GM18870 (cell line): Measurements from ENCODE around the gene SPDYE9.
"Not testable (repeated sequence)": the region's sequence is repeated elsewhere in the genome, so short reads cannot be mapped to it uniquely, and the experiment has no call there.

Experiments
- ATAC-seq: cut with Tn5 transposase; IDR thresholded peaks from one replicate; pipeline ENCODE4 v1.9.1; 2021; ENCODE audit warnings: moderate library complexity; ENCODE audit not compliant: unreplicated experiment

SPDYE9 gene

DNA sequence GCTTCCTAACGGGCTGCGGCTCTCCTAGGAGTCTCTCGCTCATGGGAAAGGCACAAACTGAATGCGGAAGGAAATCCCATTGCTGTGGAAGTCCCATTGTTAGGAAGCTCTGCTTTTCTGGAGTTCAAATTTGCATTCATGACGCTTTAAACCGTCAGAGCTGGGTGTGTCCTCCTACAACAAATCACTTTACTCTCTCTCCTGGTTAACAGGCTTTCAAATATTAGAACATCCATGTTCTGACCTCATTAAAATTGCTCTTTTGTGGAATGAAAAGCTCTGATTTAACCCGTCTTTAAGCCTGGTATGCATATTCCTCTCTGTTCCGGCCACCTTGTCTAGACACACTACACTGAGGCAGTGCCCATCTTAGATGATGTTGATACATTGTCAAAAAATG lies at the start of gene SPDYE9:
Gene SPDYE9 (minus strand): TSS at position 101 of the 400 bp plus-strand sequence. CDS start 1,800 bp downstream, outside the sequence.
- ATAC-seq = not testable (repeated sequence)

DNA sequence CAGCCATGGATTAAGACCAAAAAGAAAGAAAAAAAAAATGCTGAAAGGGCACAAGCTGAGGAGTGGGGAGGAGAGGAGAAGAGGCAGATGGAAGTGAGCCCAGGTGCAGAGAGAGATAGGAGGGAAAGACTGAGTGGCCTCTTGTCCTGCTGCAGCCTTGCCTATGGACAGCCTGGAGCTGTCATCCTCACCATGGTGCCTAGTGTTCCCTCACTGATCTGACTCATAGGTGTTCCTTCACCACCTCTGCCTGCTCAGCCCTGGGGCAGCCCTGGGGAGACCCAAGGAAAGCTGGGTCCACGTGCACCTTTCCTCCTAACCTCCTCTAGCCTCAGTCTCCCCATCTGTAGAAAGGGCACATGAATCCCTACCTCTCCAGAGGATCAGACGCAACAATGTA lies 49.0 kb upstream of the SPDYE9 start:
- ATAC-seq = not testable (repeated sequence)

GRCh38 chr7:73132651-73133217 lies 46.9 kb upstream of the SPDYE9 start:
- ATAC-seq = not testable (repeated sequence)

DNA sequence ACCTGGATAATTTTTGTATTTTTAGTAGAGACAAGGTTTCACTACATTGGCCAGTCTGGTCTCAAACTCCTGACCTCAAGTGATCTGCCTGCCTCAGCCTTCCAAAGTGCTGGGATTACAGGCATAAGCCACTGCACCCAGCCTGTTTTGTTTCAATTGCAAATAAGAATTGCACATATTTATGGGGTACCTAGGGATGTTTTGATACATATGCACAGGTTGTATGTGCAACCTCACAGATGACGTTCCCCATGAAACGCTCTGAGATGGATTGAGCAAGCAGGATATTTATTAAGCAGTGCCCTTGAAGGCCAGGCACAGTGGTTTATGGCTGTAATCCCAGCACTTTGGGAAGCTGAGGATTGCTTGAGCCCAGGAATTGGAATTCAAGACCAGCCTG lies 44.8 kb upstream of the SPDYE9 start:
- not testable (repeated sequence) for ATAC-seq

- not testable (repeated sequence) for ATAC-seq
Measured at GRCh38 chr7:73124126-73124525, 38.3 kb upstream of the SPDYE9 start.

DNA sequence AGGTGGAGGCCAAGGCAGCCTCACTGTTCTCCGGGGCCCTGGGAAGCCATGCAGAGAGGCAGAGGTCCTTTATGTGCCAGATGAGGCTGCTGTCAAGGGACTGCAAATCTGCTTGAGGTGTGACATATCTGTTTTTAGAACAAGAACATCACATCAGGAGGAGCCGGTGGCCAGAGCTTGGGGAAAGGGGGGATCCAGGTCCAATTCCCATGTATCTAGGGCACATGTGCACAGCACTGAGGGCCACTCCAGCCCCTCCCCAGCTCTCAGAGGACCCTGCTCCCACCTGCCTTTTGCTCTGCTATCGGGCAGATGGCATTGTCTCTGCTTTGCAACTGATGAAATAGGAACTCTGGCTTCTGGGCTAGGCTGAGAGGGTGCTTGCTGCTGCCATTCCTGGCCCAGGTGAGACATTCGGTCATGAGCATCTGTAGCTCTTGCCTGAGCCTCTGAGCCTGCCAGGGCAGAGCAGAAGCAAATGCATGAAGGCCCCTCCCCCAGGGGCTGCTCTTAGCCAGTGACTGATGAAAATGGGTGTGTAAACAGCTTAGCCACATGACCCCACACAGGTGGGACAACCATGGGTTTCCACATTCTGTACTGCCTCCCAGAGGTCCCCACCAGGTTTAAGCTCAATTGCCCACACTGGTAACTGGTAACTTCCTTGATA lies 37.1 kb upstream of the SPDYE9 start:
- ATAC-seq = not testable (repeated sequence)

DNA sequence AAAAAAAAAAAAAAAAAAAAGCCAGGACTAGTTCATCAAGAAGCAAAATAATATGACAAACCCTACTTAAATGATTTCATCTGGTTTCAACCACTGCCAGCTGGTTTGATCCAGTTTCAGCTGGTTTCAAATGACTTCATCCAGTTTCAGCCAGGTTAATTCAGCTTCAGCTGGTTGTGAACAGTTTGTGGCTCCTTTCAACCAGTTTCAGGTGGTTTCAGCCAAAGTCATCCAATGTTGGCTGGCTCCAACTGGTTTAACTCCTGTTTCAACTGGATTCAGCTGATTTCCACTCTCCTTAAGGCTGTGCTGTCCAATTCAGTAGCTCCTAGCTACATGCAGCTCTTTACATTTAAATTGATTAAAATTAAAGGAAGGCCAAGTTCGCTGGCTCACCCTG lies 32.3 kb upstream of the SPDYE9 start:
- ATAC-seq = not testable (repeated sequence)

DNA sequence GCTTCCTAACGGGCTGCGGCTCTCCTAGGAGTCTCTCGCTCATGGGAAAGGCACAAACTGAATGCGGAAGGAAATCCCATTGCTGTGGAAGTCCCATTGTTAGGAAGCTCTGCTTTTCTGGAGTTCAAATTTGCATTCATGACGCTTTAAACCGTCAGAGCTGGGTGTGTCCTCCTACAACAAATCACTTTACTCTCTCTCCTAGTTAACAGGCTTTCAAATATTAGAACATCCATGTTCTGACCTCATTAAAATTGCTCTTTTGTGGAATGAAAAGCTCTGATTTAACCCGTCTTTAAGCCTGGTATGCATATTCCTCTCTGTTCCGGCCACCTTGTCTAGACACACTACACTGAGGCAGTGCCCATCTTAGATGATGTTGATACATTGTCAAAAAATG lies 28.0 kb downstream of the SPDYE9 start, which contains the start of gene SPDYE11:
Gene SPDYE11 (minus strand): TSS at position 101 of the 400 bp plus-strand sequence. CDS start 1,800 bp downstream, outside the sequence.
- not testable (repeated sequence) for ATAC-seq

- ATAC-seq = not testable (repeated sequence)
Measured at GRCh38 chr7:73029666-73030065, 56.2 kb downstream of the SPDYE9 start, which contains the start of gene SPDYE8. SPDYE8 (minus strand) TSS chr7:73029766; CDS start chr7:73027966, 1,800 bp downstream.
